ENCODE measurements around the gene KIF1A. TPM values are rescaled to one million over a fixed set of nuclear protein-coding genes. Genes with fewer than 3 reads are reported as not detected.

The KIF1A gene
- total and polyA plus RNA-seq, 2 of the 13 experiments (the other 11 are each of a cell fraction or from before 2014, with no cell fraction given) = 0.01 TPM; not detected in 1

DNA sequence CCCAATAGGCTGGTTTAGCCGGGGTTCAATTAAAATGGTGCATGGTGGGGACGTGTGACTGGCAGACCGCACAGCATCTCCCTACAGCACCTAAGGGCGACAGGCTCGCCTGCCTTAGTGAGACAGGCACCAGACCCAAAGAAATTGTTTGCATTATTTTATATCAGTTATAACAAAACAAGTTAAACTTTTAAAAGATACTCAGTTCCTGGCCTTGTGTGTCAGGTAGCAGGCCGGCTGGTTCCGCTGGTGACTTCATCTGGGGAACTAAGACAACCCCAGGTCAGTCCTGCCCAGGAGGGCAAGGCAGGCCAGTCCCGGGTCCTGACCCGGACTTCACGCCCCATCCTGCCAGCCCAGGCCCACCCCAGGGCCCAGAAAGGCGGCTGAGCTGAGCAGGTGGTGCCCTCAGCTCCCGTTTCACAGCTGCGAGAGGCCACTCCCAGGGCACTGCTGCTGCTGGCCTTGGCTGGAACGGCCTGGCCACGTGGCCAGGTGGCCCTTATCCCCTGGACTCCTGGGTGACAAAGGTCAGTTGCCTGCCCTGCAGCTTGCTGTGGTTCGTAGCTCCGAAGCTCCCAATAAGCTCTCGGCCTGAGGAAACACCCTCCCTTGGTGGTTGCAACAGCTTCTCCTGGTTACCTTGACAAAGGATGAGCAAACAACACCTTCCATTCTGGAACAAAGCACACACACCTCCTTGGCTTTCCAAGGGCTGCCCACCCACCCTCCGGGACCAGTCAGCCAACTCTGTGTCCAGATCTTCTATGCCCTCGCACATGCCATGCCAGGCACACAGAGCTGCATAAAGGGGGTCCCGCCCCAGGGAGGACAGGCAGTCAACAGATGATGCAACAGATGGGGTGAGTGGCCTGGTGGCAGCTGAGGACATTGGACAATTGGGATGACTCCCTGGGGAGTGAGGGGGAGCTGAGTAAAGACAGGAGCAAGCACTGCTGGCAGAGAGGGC, 37.3 kb upstream of the KIF1A start (continued):
- TF ChIP-seq, protein P1, sequence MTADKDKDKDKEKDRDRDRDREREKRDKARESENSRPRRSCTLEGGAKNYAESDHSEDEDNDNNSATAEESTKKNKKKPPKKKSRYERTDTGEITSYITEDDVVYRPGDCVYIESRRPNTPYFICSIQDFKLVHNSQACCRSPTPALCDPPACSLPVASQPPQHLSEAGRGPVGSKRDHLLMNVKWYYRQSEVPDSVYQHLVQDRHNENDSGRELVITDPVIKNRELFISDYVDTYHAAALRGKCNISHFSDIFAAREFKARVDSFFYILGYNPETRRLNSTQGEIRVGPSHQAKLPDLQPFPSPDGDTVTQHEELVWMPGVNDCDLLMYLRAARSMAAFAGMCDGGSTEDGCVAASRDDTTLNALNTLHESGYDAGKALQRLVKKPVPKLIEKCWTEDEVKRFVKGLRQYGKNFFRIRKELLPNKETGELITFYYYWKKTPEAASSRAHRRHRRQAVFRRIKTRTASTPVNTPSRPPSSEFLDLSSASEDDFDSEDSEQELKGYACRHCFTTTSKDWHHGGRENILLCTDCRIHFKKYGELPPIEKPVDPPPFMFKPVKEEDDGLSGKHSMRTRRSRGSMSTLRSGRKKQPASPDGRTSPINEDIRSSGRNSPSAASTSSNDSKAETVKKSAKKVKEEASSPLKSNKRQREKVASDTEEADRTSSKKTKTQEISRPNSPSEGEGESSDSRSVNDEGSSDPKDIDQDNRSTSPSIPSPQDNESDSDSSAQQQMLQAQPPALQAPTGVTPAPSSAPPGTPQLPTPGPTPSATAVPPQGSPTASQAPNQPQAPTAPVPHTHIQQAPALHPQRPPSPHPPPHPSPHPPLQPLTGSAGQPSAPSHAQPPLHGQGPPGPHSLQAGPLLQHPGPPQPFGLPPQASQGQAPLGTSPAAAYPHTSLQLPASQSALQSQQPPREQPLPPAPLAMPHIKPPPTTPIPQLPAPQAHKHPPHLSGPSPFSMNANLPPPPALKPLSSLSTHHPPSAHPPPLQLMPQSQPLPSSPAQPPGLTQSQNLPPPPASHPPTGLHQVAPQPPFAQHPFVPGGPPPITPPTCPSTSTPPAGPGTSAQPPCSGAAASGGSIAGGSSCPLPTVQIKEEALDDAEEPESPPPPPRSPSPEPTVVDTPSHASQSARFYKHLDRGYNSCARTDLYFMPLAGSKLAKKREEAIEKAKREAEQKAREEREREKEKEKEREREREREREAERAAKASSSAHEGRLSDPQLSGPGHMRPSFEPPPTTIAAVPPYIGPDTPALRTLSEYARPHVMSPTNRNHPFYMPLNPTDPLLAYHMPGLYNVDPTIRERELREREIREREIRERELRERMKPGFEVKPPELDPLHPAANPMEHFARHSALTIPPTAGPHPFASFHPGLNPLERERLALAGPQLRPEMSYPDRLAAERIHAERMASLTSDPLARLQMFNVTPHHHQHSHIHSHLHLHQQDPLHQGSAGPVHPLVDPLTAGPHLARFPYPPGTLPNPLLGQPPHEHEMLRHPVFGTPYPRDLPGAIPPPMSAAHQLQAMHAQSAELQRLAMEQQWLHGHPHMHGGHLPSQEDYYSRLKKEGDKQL (CRISPR knock-in tag; IDR thresholded peaks at IDR 0.05; ENCODE audit: low read depth) = peak; percentile 91
- TF ChIP-seq ZNF256 (CRISPR knock-in tag; conservative IDR thresholded peaks at IDR 0.05) (peak; percentile 72; the same call in 1 of the 2 replicates), RARG (CRISPR knock-in tag; IDR thresholded peaks at IDR 0.05; ENCODE audit: low read depth) (peak; percentile 86; the same call in 1 of the 2 replicates), KLF12 (CRISPR knock-in tag; IDR thresholded peaks at IDR 0.05; ENCODE audit: borderline replicate concordance) (no peak; the same call in 1 of the 2 replicates), STAG1 (CRISPR knock-in tag; IDR thresholded peaks at IDR 0.05) (peak; percentile 40; the same call in 1 of the 2 replicates), ZNF614 (CRISPR knock-in tag; IDR thresholded peaks at IDR 0.05; ENCODE audit: borderline replicate concordance) (peak; percentile 82), ZNF780A (CRISPR knock-in tag; IDR thresholded peaks at IDR 0.05) (peak; percentile 97), BORCS8-MEF2B (CRISPR knock-in tag; IDR thresholded peaks at IDR 0.05) (peak; percentile 99), TIGD3 (CRISPR knock-in tag; IDR thresholded peaks at IDR 0.05; ENCODE audit: borderline replicate concordance) (peak; percentile 92), FIP1L1 (IDR thresholded peaks at IDR 0.05; ENCODE audit: borderline replicate concordance, insufficient read depth, low read depth, low read length) (no peak), TOE1 (CRISPR knock-in tag; IDR thresholded peaks at IDR 0.05) (peak; percentile 64; the same call in 1 of the 2 replicates), ATRX (CRISPR knock-in tag; IDR thresholded peaks at IDR 0.05; ENCODE audit: borderline replicate concordance) (no peak), ZNF333 (CRISPR knock-in tag; IDR thresholded peaks at IDR 0.05; ENCODE audit: borderline replicate concordance) (peak; percentile 98; the same call in 1 of the 2 replicates), SALL2 (CRISPR knock-in tag; IDR thresholded peaks at IDR 0.05) (peak; percentile 63; the same call in 1 of the 2 replicates), ZFP91 (CRISPR knock-in tag; IDR thresholded peaks at IDR 0.05; ENCODE audit: borderline replicate concordance) (peak; percentile 95)
- TF ChIP-seq, protein P2, sequence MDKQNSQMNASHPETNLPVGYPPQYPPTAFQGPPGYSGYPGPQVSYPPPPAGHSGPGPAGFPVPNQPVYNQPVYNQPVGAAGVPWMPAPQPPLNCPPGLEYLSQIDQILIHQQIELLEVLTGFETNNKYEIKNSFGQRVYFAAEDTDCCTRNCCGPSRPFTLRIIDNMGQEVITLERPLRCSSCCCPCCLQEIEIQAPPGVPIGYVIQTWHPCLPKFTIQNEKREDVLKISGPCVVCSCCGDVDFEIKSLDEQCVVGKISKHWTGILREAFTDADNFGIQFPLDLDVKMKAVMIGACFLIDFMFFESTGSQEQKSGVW (CRISPR knock-in tag; IDR thresholded peaks at IDR 0.05; ENCODE audit: borderline replicate concordance) = 0 out of 2 replicates have a peak, but pooled peaks have one; percentile 84
